ENCODE measurements around the gene ELL3. TPM values are rescaled to one million over a fixed set of nuclear protein-coding genes. Genes with fewer than 3 reads are reported as not detected.
"Not testable (repeated sequence)": the region's sequence is repeated elsewhere in the genome, so short reads cannot be mapped to it uniquely, and the experiment has no call there.

ELL3 gene
- total RNA-seq, 1 donor from 2014 or later: 1.3 TPM

DNA sequence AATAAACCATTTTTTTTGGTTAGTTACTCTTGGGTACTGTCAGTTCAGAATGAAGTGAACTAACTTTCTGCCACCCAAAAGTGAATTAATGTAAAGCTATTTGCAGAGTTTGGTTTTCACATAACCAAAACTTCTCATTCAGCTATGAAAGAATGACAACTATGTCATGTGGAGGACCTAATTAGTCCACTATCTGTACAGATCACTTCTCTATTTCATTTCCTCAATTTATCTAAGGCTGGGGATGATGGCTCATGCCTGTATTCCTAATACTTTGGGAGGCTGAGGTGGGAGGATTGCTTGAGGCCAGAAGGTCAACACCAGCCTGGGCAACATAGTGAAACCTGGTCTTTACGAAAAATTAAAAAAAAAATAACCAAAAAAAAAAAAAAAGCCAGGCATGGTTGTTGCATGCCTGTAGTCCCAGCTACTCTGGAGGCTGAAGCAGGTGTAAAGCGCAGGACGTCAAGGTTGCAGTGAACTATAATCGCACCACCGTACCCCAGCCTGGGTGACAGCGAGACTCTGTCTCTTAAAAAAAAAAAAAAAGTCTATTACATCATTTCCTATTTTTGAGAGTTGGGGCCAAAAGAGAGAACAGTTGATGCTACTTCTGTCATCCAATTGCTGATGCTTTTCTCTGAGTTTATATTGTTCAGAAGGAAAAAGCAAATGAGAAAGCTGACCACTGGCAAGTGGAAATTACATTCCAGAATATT, 32.4 kb upstream of the ELL3 start:
- H3K27ac Mint-ChIP-seq (ENCODE audit: unreplicated experiment): no peak overlapping the region
- no peaks in the 10 kb centered on the region for H3K27me3 Mint-ChIP-seq (ENCODE audit: low read depth)
- H3K36me3 Mint-ChIP-seq (ENCODE audit: low read depth): peaks cover 21% of the 10 kb centered on the region
- TF ChIP-seq, protein P1, sequence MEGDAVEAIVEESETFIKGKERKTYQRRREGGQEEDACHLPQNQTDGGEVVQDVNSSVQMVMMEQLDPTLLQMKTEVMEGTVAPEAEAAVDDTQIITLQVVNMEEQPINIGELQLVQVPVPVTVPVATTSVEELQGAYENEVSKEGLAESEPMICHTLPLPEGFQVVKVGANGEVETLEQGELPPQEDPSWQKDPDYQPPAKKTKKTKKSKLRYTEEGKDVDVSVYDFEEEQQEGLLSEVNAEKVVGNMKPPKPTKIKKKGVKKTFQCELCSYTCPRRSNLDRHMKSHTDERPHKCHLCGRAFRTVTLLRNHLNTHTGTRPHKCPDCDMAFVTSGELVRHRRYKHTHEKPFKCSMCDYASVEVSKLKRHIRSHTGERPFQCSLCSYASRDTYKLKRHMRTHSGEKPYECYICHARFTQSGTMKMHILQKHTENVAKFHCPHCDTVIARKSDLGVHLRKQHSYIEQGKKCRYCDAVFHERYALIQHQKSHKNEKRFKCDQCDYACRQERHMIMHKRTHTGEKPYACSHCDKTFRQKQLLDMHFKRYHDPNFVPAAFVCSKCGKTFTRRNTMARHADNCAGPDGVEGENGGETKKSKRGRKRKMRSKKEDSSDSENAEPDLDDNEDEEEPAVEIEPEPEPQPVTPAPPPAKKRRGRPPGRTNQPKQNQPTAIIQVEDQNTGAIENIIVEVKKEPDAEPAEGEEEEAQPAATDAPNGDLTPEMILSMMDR (conservative IDR thresholded peaks at IDR 0.05): no peak
- no peaks in the 10 kb centered on the region for H3K4me1 Mint-ChIP-seq
- H3K4me3 Mint-ChIP-seq: no peak overlapping the region
- no peak for DNase-seq (ENCODE audit: low read depth, low spot score)
- no peaks in the 10 kb centered on the region for H3K9me3 Mint-ChIP-seq

GRCh38 chr15:43808435-43808950, 31.7 kb upstream of the ELL3 start:
- no peak for DNase-seq (ENCODE audit: low read depth, low spot score)
- H3K4me3 Mint-ChIP-seq: no peak overlapping the region
- no peak overlapping the region for H3K27ac Mint-ChIP-seq (ENCODE audit: unreplicated experiment)
- TF ChIP-seq, protein P1 (conservative IDR thresholded peaks at IDR 0.05): no peak
- peaks cover 21% of the 10 kb centered on the region for H3K36me3 Mint-ChIP-seq (ENCODE audit: low read depth)
- no peaks in the 10 kb centered on the region for H3K27me3 Mint-ChIP-seq (ENCODE audit: low read depth)
- no peaks in the 10 kb centered on the region for H3K4me1 Mint-ChIP-seq
- no peaks in the 10 kb centered on the region for H3K9me3 Mint-ChIP-seq

GRCh38 chr15:43802676-43803075, 25.9 kb upstream of the ELL3 start:
- H3K4me1 Mint-ChIP-seq: peaks cover 30% of the 10 kb centered on the region
- H3K36me3 Mint-ChIP-seq (ENCODE audit: low read depth): peaks cover 34% of the 10 kb centered on the region
- DNase-seq (ENCODE audit: low read depth, low spot score); H3K4me3 Mint-ChIP-seq; H3K27me3 Mint-ChIP-seq (ENCODE audit: low read depth); H3K27ac Mint-ChIP-seq (ENCODE audit: unreplicated experiment); H3K9me3 Mint-ChIP-seq: not testable (repeated sequence)

DNA sequence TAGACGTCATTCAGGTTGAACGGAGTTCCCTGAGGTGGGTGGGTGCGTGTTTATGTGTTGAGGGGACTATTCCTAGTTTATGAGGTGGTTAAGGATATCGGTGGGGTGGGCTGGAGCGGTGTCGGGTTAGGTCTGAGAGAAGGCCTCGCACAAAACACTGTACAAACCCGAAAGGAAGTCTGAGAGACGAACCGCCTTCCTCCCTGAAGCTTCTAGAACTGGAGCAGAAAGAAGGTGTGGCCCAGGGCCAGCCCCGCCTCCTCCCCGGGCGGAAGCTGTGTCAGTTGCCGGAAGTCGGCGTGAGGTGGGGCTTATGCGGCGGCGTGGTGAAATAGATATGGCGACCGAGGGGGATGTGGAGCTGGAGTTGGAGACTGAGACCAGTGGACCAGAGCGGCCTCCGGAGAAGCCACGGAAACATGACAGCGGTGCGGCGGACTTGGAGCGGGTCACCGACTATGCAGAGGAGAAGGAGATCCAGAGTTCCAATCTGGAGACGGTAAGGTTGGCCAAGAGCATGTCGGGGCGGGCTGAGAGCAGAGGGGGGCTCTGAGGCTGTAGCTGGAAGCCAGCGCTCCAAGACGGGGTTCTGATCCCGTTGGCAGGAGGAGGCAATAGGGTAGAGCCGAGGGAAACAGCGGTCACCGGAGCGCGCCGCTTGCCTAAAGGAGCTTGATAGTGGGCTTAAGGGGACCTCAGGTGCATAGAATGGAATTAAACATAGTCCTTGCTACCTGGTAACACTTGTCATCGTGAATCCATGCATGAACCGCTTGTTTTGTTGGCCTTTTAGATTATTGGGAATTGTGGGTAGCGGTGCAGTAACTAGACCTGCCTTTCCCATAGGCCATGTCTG, 23.7 kb upstream of the ELL3 start, which contains the start of gene HYPK:
HYPK (plus strand) TSS at position 314 of the 856 bp plus-strand sequence; CDS start at position 338, 24 bp downstream.
- DNase-seq (ENCODE audit: low read depth, low spot score): peak; percentile 73
- Mint-ChIP-seq H3K36me3 (ENCODE audit: low read depth) (peaks cover 25% of the 10 kb centered on the region), H3K4me1 (peaks cover 32% of the 10 kb centered on the region), H3K27ac (ENCODE audit: unreplicated experiment) (peak within 1 kb of the TSS; percentile 97), H3K4me3 (peak within 1 kb of the TSS; percentile 95), H3K27me3 (ENCODE audit: low read depth) (no peaks in the 10 kb centered on the region), H3K9me3 (no peaks in the 10 kb centered on the region)
- TF ChIP-seq, protein P1 (conservative IDR thresholded peaks at IDR 0.05): no peak

DNA sequence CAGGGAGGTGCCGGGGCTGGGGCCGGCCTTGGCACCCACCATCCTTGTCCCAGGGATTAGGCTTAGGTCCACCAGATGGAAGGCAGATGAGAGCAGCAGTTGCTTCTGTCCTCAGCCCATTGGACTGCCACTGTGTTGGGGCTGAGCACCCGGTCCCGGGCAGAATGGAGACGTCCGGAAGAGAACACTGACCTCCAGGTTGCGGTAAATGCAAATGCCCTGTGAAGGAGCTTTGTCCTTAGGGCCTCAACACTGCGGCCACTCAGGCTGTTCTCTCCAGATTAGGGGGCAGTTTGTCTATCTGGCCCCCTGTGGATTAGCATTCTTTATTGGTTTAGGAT, 23.1 kb upstream of the ELL3 start, which contains the start of gene SERINC4:
SERINC4 (minus strand) TSS at position 276 of the 341 bp plus-strand sequence; CDS start at position 42, 234 bp downstream.
- no peaks in the 10 kb centered on the region for H3K9me3 Mint-ChIP-seq
- peaks cover 37% of the 10 kb centered on the region for H3K4me1 Mint-ChIP-seq
- TF ChIP-seq, protein P1 (conservative IDR thresholded peaks at IDR 0.05): no peak
- peak within 1 kb of the TSS; percentile 97 for H3K27ac Mint-ChIP-seq (ENCODE audit: unreplicated experiment)
- H3K4me3 Mint-ChIP-seq: peak within 1 kb of the TSS; percentile 95
- no peak for DNase-seq (ENCODE audit: low read depth, low spot score)
- peaks cover 25% of the 10 kb centered on the region for H3K36me3 Mint-ChIP-seq (ENCODE audit: low read depth)
- no peaks in the 10 kb centered on the region for H3K27me3 Mint-ChIP-seq (ENCODE audit: low read depth)
